DMS 273 (cell line): ENCODE data around the gene TMEM242.

Experiments
- DNase-seq: peaks from one replicate; lab custom pipeline; 2025; ENCODE audit not compliant: unreplicated experiment; lab: John Stamatoyannopoulos, UW

The TMEM242 gene

GRCh38 chr6:157290797-157291196, 32.5 kb downstream of the TMEM242 start:
- DNase-seq, result no peak

GRCh38 chr6:157289764-157290163, 33.6 kb downstream of the TMEM242 start:
- no peak for DNase-seq

- DNase-seq, result no peak
Observed at GRCh38 chr6:157288575-157288974, 34.7 kb downstream of the TMEM242 start.

- no peak for DNase-seq
Observed at GRCh38 chr6:157287923-157288322, 35.4 kb downstream of the TMEM242 start.

GRCh38 chr6:157287247-157287850, 36.0 kb downstream of the TMEM242 start:
- no peak for DNase-seq

- no peak for DNase-seq
Observed at GRCh38 chr6:157285422-157285779, 37.9 kb downstream of the TMEM242 start.

- no peak for DNase-seq
Observed at GRCh38 chr6:157284738-157285421, 38.4 kb downstream of the TMEM242 start.

- DNase-seq, result no peak
Observed at GRCh38 chr6:157283900-157284737, 39.2 kb downstream of the TMEM242 start.

- DNase-seq, result no peak
Observed at GRCh38 chr6:157283330-157283898, 39.9 kb downstream of the TMEM242 start.

- no peak for DNase-seq
Observed at GRCh38 chr6:157282284-157282683, 41.0 kb downstream of the TMEM242 start.

GRCh38 chr6:157281570-157281969, 41.7 kb downstream of the TMEM242 start:
- DNase-seq, result peak; percentile 45

- DNase-seq, result no peak
Observed at GRCh38 chr6:157280947-157281346, 42.4 kb downstream of the TMEM242 start.

- DNase-seq, result no peak
Observed at GRCh38 chr6:157280157-157280556, 43.2 kb downstream of the TMEM242 start.

GRCh38 chr6:157278171-157278570, 45.1 kb downstream of the TMEM242 start:
- DNase-seq, result no peak

- no peak for DNase-seq
Observed at GRCh38 chr6:157276731-157277130, 46.6 kb downstream of the TMEM242 start.

- DNase-seq, result no peak
Observed at GRCh38 chr6:157276134-157276532, 47.2 kb downstream of the TMEM242 start.

- DNase-seq, result peak; percentile 94
Observed at GRCh38 chr6:157274471-157275226, 48.7 kb downstream of the TMEM242 start.

GRCh38 chr6:157273756-157274470, 49.4 kb downstream of the TMEM242 start:
- peak; percentile 38 for DNase-seq

- no peak for DNase-seq
Observed at GRCh38 chr6:157272866-157273755, 50.2 kb downstream of the TMEM242 start.
